Testis (tissue), 3 donors: ENCODE results near the gene SLC6A6. TPM values are rescaled to one million over a fixed set of nuclear protein-coding genes. Genes with fewer than 3 reads are reported as not detected.

Source experiments
- DNase-seq: peaks from one replicate; pipeline ENCODE4 v3.0.0-alpha.2; 2019
- H3K27ac ChIP-seq, 2 donors: fragments of 200-600 bp; sonication (generic); one replicate each; pipeline ENCODE4 v1.5.1; 2019
- H3K27me3 ChIP-seq: fragments of 200-600 bp; sonication (generic); one replicate; pipeline ENCODE4 v1.5.1; 2019
- H3K36me3 ChIP-seq: fragments of 200-600 bp; sonication (generic); one replicate; pipeline ENCODE4 v1.5.1; 2017; ENCODE audit warnings: low read depth; ENCODE audit errors: missing control alignments
- H3K4me1 ChIP-seq: fragments of 200-600 bp; sonication (generic); one replicate; pipeline ENCODE4 v1.5.1; 2019
- H3K4me3 ChIP-seq, 2 donors: fragments of 200-600 bp; sonication (generic); one replicate each; pipeline ENCODE4 v1.5.1; 2017 to 2019
- H3K9me3 ChIP-seq: fragments of 200-600 bp; sonication (generic); one replicate; pipeline ENCODE4 v1.5.1; 2017
- CTCF ChIP-seq, 3 experiments: fragments of 450-650 bp in 2 of 3; fragments of 200-600 bp in 1 of 3; sonication (generic) in 1 of 3; IDR thresholded peaks; one replicate each; pipeline ENCODE4 v1.5.1; 2016 to 2019; ENCODE audit warnings: antibody characterized with exemption in 3 of 3, mild to moderate bottlenecking in 2 of 3, moderate library complexity in 1 of 3
- POLR2A ChIP-seq: fragments of 450-650 bp; IDR thresholded peaks from one replicate; pipeline ENCODE4 v1.6.1; 2017; ENCODE audit warnings: antibody characterized with exemption, mild to moderate bottlenecking, moderate library complexity
- WGBS, 2 donors: methylation state at CpG; one replicate each; pipeline ENCODE4 v1.1.5; 2018; 5-methylcytosine and 5-hydroxymethylcytosine counted together
- intact Hi-C: fragments of 100-400 bp; cut with DNase I; formaldehyde crosslinking; loops from one replicate; pipeline ENCODE4 v1.15.1; 2023; ENCODE audit warnings: low total_unique reads
- polyA plus RNA-seq: library from polyadenylated mRNA; stranded (reverse); fragments of 350-450 nt; fragmentation: Illumina TruSeq; extraction: RNeasy Lipid Tissue Mini Kit (QIAGEN cat#74804); gene quantifications from one replicate; pipeline ENCODE4 v1.2.3, GENCODE V29; 2014; ENCODE audit warnings: low read depth, low replicate concordance; ENCODE audit not compliant: insufficient read depth
- small RNA-seq, 2 donors: library from RNA; depleted of rRNA; stranded (forward); fragments of <200 nt; gene quantifications; one replicate each; pipeline ENCODE3, GENCODE V24; 2016
- total RNA-seq, 2 donors: library from RNA; depleted of rRNA; stranded (reverse); fragments of >200 nt; gene quantifications; one replicate each; pipeline ENCODE4 v1.2.3, GENCODE V29; 2016

Gene SLC6A6
- total and polyA plus RNA-seq, 3 donors from 2014 or later, result 9.7 to 14.9 (median 13.7) TPM

- TF ChIP-seq POLR2A, result no peak
- no peak for TF ChIP-seq CTCF (IDR thresholded peaks at IDR 0.05)
- DNase-seq, result peak; percentile 63
- Histone ChIP-seq H3K27ac (no peak overlapping the region), H3K27me3 (no peaks in the 10 kb centered on the region), H3K4me1 (peaks cover 6% of the 10 kb centered on the region), H3K9me3 (no peaks in the 10 kb centered on the region), H3K4me3 (no peak overlapping the region), H3K36me3 (no peaks in the 10 kb centered on the region)
- 82 to 84% methylated on average over 7 to 10 of the region's 10 CpGs for WGBS, 2 donors
- intact Hi-C loops, result no loop called here
Measured at GRCh38 chr3:14537590-14538450, 135.4 kb downstream of the SLC6A6 start.

- no peak overlapping the region for H3K27ac ChIP-seq
- TF ChIP-seq CTCF (IDR thresholded peaks at IDR 0.05) (no peak), POLR2A (no peak)
- intact Hi-C loops, result no loop called here
- DNase-seq, result no peak
- no peaks in the 10 kb centered on the region for H3K36me3 ChIP-seq
- H3K4me1 ChIP-seq, result no peaks in the 10 kb centered on the region
- no peaks in the 10 kb centered on the region for H3K9me3 ChIP-seq
- H3K27me3 ChIP-seq, result no peaks in the 10 kb centered on the region
- no peak overlapping the region for H3K4me3 ChIP-seq
- 67 to 74% methylated on average over 3 of the region's 3 CpGs for WGBS, 2 donors
Measured at GRCh38 chr3:14538451-14539088, 136.2 kb downstream of the SLC6A6 start.

Small RNA genes within 50 kb of the gene (small RNA-seq; reads per million reads assigned to genes)
- 0.47 to 0.73 reads per million in 2 donors for gene RNA5SP124
- 0 reads per million in 2 donors for gene RNU6-905P

Other genes with a start within 250 kb of the SLC6A6 start
- gene XPC, start 224.0 kb upstream of the SLC6A6 start, total RNA-seq, result 10 to 100 TPM; 48.7 to 54.1 TPM
- 25.1 TPM for gene XPC, start 224.0 kb upstream of the SLC6A6 start, polyA plus RNA-seq
- 10 to 100 TPM; 13.6 to 14.9 TPM for gene LSM3, start 223.8 kb upstream of the SLC6A6 start, total RNA-seq
- gene LSM3, start 223.8 kb upstream of the SLC6A6 start, polyA plus RNA-seq, result 21.2 TPM
- 1 to 10 TPM; 2.4 to 2.7 TPM for gene GRIP2, start 137.7 kb downstream of the SLC6A6 start, total RNA-seq
- 3.2 TPM for gene GRIP2, start 137.7 kb downstream of the SLC6A6 start, polyA plus RNA-seq
- 10 to 100 TPM; 25.3 to 38.0 TPM for gene CCDC174, start 249.2 kb downstream of the SLC6A6 start, total RNA-seq
- gene CCDC174, start 249.2 kb downstream of the SLC6A6 start, polyA plus RNA-seq, result 19.1 TPM